Liver (tissue), 3 donors: ENCODE measurements around the gene ITGA4.

ENCODE experiments used
- FOXA1 ChIP-seq: IDR thresholded peaks from 2 replicates; pipeline ENCODE4 v1.6.1; 2016; ENCODE audit warnings: antibody characterized with exemption
- GABPA ChIP-seq, 2 donors: IDR thresholded peaks in 1 of 2; conservative IDR thresholded peaks in 1 of 2; 2 replicates each; pipeline ENCODE4 v1.6.1; 2016; ENCODE audit warnings: antibody characterized with exemption in 2 of 2, mild to moderate bottlenecking in 1 of 2, moderate library complexity in 1 of 2
- JUND ChIP-seq, 2 donors: IDR thresholded peaks; 2 replicates each; pipeline ENCODE4 v1.6.1; 2016; ENCODE audit warnings: antibody characterized with exemption in 2 of 2
- RAD21 ChIP-seq, 2 donors: IDR thresholded peaks; 2 replicates each; pipeline ENCODE4 v1.6.1; 2016; ENCODE audit warnings: antibody characterized with exemption in 2 of 2, mild to moderate bottlenecking in 2 of 2
- REST ChIP-seq: IDR thresholded peaks from 2 replicates; pipeline ENCODE4 v1.6.1; 2016; ENCODE audit warnings: antibody characterized with exemption, mild to moderate bottlenecking
- SP1 ChIP-seq: IDR thresholded peaks from 2 replicates; pipeline ENCODE4 v1.6.1; 2018; ENCODE audit warnings: antibody characterized with exemption, mild to moderate bottlenecking
- TAF1 ChIP-seq: conservative IDR thresholded peaks from 2 replicates; pipeline ENCODE4 v1.6.1; 2016; ENCODE audit warnings: antibody characterized with exemption, mild to moderate bottlenecking
- YY1 ChIP-seq: IDR thresholded peaks from 2 replicates; pipeline ENCODE4 v1.6.1; 2016; ENCODE audit warnings: antibody characterized with exemption, mild to moderate bottlenecking
- TF ChIP-seq, protein P1 (sequence below): IDR thresholded peaks from 2 replicates; pipeline ENCODE4 v1.6.1; 2016; ENCODE audit warnings: antibody characterized with exemption
- TF ChIP-seq, protein P2 (sequence below): fragments of 150-350 bp; IDR thresholded peaks from 2 replicates; pipeline ENCODE4 v1.5.1; 2017; ENCODE audit warnings: improper control_type of control experiment, low read depth, low read length; ENCODE audit not compliant: missing input control
- donor health status: healthy.
- donor health status: healthy.

GRCh38 chr2:181421131-181421458 is 36.1 kb upstream of the ITGA4 start:
- TF ChIP-seq, protein P1, sequence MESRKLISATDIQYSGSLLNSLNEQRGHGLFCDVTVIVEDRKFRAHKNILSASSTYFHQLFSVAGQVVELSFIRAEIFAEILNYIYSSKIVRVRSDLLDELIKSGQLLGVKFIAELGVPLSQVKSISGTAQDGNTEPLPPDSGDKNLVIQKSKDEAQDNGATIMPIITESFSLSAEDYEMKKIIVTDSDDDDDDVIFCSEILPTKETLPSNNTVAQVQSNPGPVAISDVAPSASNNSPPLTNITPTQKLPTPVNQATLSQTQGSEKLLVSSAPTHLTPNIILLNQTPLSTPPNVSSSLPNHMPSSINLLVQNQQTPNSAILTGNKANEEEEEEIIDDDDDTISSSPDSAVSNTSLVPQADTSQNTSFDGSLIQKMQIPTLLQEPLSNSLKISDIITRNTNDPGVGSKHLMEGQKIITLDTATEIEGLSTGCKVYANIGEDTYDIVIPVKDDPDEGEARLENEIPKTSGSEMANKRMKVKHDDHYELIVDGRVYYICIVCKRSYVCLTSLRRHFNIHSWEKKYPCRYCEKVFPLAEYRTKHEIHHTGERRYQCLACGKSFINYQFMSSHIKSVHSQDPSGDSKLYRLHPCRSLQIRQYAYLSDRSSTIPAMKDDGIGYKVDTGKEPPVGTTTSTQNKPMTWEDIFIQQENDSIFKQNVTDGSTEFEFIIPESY, result no peak
- TF ChIP-seq, protein P2, sequence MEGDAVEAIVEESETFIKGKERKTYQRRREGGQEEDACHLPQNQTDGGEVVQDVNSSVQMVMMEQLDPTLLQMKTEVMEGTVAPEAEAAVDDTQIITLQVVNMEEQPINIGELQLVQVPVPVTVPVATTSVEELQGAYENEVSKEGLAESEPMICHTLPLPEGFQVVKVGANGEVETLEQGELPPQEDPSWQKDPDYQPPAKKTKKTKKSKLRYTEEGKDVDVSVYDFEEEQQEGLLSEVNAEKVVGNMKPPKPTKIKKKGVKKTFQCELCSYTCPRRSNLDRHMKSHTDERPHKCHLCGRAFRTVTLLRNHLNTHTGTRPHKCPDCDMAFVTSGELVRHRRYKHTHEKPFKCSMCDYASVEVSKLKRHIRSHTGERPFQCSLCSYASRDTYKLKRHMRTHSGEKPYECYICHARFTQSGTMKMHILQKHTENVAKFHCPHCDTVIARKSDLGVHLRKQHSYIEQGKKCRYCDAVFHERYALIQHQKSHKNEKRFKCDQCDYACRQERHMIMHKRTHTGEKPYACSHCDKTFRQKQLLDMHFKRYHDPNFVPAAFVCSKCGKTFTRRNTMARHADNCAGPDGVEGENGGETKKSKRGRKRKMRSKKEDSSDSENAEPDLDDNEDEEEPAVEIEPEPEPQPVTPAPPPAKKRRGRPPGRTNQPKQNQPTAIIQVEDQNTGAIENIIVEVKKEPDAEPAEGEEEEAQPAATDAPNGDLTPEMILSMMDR, result no peak
- no peak for TF ChIP-seq REST
- no peak for TF ChIP-seq RAD21 (IDR thresholded peaks at IDR 0.05)
- TF ChIP-seq JUND (IDR thresholded peaks at IDR 0.05), result no peak
- TF ChIP-seq GABPA (IDR thresholded peaks at IDR 0.05 in 1 of 2, conservative IDR thresholded peaks at IDR 0.05 in 1 of 2), result no peak
- TF ChIP-seq TAF1, result no peak
- TF ChIP-seq YY1, result no peak
- TF ChIP-seq SP1, result no peak
- no peak for TF ChIP-seq FOXA1
